ENCODE measurements around the gene HECW1.

DNA sequence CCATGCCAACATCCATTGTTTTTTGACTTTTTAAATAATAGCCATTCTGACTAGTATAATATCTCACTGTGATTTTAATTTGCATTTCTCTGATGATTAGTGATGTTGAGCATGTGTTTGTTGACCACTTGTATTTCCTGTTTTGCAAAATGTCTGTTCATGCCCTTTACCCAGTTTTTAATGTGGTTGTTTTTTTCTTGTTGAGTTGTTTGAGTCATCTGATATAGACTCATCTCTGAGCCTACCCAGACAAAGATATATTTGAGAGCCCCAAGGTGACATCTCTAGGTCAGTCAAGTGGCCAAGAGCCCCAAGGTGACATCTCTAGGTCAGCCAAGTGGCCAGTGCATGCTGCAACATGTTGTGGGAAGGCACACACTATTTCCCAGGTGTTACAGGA is 224.7 kb downstream of the HECW1 start:
- TF ChIP-seq, protein P1, sequence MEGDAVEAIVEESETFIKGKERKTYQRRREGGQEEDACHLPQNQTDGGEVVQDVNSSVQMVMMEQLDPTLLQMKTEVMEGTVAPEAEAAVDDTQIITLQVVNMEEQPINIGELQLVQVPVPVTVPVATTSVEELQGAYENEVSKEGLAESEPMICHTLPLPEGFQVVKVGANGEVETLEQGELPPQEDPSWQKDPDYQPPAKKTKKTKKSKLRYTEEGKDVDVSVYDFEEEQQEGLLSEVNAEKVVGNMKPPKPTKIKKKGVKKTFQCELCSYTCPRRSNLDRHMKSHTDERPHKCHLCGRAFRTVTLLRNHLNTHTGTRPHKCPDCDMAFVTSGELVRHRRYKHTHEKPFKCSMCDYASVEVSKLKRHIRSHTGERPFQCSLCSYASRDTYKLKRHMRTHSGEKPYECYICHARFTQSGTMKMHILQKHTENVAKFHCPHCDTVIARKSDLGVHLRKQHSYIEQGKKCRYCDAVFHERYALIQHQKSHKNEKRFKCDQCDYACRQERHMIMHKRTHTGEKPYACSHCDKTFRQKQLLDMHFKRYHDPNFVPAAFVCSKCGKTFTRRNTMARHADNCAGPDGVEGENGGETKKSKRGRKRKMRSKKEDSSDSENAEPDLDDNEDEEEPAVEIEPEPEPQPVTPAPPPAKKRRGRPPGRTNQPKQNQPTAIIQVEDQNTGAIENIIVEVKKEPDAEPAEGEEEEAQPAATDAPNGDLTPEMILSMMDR (IDR thresholded peaks at IDR 0.05): no peak
- TF ChIP-seq, protein P2, sequence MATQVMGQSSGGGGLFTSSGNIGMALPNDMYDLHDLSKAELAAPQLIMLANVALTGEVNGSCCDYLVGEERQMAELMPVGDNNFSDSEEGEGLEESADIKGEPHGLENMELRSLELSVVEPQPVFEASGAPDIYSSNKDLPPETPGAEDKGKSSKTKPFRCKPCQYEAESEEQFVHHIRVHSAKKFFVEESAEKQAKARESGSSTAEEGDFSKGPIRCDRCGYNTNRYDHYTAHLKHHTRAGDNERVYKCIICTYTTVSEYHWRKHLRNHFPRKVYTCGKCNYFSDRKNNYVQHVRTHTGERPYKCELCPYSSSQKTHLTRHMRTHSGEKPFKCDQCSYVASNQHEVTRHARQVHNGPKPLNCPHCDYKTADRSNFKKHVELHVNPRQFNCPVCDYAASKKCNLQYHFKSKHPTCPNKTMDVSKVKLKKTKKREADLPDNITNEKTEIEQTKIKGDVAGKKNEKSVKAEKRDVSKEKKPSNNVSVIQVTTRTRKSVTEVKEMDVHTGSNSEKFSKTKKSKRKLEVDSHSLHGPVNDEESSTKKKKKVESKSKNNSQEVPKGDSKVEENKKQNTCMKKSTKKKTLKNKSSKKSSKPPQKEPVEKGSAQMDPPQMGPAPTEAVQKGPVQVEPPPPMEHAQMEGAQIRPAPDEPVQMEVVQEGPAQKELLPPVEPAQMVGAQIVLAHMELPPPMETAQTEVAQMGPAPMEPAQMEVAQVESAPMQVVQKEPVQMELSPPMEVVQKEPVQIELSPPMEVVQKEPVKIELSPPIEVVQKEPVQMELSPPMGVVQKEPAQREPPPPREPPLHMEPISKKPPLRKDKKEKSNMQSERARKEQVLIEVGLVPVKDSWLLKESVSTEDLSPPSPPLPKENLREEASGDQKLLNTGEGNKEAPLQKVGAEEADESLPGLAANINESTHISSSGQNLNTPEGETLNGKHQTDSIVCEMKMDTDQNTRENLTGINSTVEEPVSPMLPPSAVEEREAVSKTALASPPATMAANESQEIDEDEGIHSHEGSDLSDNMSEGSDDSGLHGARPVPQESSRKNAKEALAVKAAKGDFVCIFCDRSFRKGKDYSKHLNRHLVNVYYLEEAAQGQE (IDR thresholded peaks at IDR 0.05; ENCODE audit: insufficient read depth in 1 of 2, low read depth in 2 of 2, low read length in 1 of 2): no peak
- no peak for TF ChIP-seq TCF7L2 (IDR thresholded peaks at IDR 0.05; ENCODE audit: low read depth, low read length)
